NCI-H774 (cell line): ENCODE data around the gene EXOSC10.
A peak's percentile ranks its signal among the peaks of the same experiment; 100 is the strongest.
"Not testable (repeated sequence)": the region's sequence is repeated elsewhere in the genome, so short reads cannot be mapped to it uniquely, and the experiment has no call there.

Experiments used
- DNase-seq: peaks from one replicate; lab custom pipeline; 2025; lab: John Stamatoyannopoulos, UW

EXOSC10 gene

GRCh38 chr1:11044086-11044848, 55.4 kb downstream of the EXOSC10 start:
- no peak for DNase-seq

GRCh38 chr1:11042995-11043874, 56.4 kb downstream of the EXOSC10 start:
- DNase-seq, result no peak

- DNase-seq, result no peak
These were observed 57.6 kb downstream of the EXOSC10 start for GRCh38 chr1:11042065-11042464.

GRCh38 chr1:11041048-11041447, 58.6 kb downstream of the EXOSC10 start:
- DNase-seq, result no peak

- not testable (repeated sequence) for DNase-seq
These were observed 59.6 kb downstream of the EXOSC10 start for GRCh38 chr1:11040105-11040429.

- DNase-seq, result no peak
These were observed 60.1 kb downstream of the EXOSC10 start for GRCh38 chr1:11039351-11040104.

GRCh38 chr1:11037740-11038182, 61.9 kb downstream of the EXOSC10 start:
- peak; percentile 52 for DNase-seq

GRCh38 chr1:11037019-11037739, 62.5 kb downstream of the EXOSC10 start:
- DNase-seq, result not testable (repeated sequence)

- DNase-seq, result no peak
These were observed 67.9 kb downstream of the EXOSC10 start for GRCh38 chr1:11031624-11032262.

GRCh38 chr1:11030865-11031264, 68.8 kb downstream of the EXOSC10 start:
- DNase-seq, result no peak

- DNase-seq, result no peak
These were observed 71.7 kb downstream of the EXOSC10 start for GRCh38 chr1:11028018-11028417.

GRCh38 chr1:11027316-11027715, 72.4 kb downstream of the EXOSC10 start:
- DNase-seq, result no peak

- DNase-seq, result no peak
These were observed 72.8 kb downstream of the EXOSC10 start for GRCh38 chr1:11026903-11027302.

- no peak for DNase-seq
These were observed 73.6 kb downstream of the EXOSC10 start for GRCh38 chr1:11026052-11026451.

- DNase-seq, result no peak
These were observed 74.1 kb downstream of the EXOSC10 start for GRCh38 chr1:11025618-11026017.

- DNase-seq, result no peak
These were observed 74.8 kb downstream of the EXOSC10 start for GRCh38 chr1:11024874-11025203.

- no peak for DNase-seq
These were observed 75.4 kb downstream of the EXOSC10 start for GRCh38 chr1:11024154-11024873.

- DNase-seq, result no peak
These were observed 76.5 kb downstream of the EXOSC10 start for GRCh38 chr1:11023201-11023600.

- DNase-seq, result no peak
These were observed 79.7 kb downstream of the EXOSC10 start for GRCh38 chr1:11019971-11020370.

GRCh38 chr1:11019358-11019757, 80.3 kb downstream of the EXOSC10 start:
- not testable (repeated sequence) for DNase-seq
